ENCODE results near the gene TRIP4. TPM values are rescaled to one million over a fixed set of nuclear protein-coding genes. Genes with fewer than 3 reads are reported as not detected.

The TRIP4 gene
- 18.3 TPM for total RNA-seq (2021; ENCODE audit: unreplicated experiment)
- 14.0 and 16.7 TPM in 2 replicates for polyA plus RNA-seq (2012)
- Bru-seq, nascent RNA: percentile 67 among the genes with signal in this experiment
- BruChase-seq, experiment 1, labeled RNA remaining after a 6-hour chase: percentile 65 among the genes with signal in this experiment
- BruChase-seq, experiment 2, labeled RNA remaining after a 2-hour chase: percentile 61 among the genes with signal in this experiment
- long read RNA-seq, transcript TRIP4-201 (13 exons, 2,045 nt): major isoform, 31 of 45 reads
- long read RNA-seq, partial matches to known transcripts: 5 of 45 reads
- long read RNA-seq, other reads (novel, unspliced or antisense): 9 of 45 reads

GRCh38 chr15:64387562-64388168 is at the start of gene TRIP4:
Gene TRIP4, plus strand, starts transcription at chr15:64387836. Its CDS starts 28 bp downstream, at chr15:64387864.
- Histone ChIP-seq H3K9me3 (ENCODE audit: control insufficient read depth in 1 of 2, insufficient read depth in 1 of 2, low read depth in 1 of 2, low read length in 2 of 2) (0 out of 4 replicates have a peak, but pooled peaks cover 0 to 3% of the 10 kb centered on the region in 2 experiments), H3K36me3 (ENCODE audit: control insufficient read depth in 1 of 2, insufficient read depth in 2 of 2, low read length in 2 of 2) (no peaks in the 10 kb centered on the region), H3K4me3 (replicated peaks in 1 of 2; ENCODE audit: low read depth in 1 of 2, low read length in 2 of 2) (peak within 1 kb of the TSS; percentile 75 to 97), H3K27me3 (ENCODE audit: insufficient read depth, low read length) (no peaks in the 10 kb centered on the region), H2AFZ (ENCODE audit: low read depth, low read length, poor library complexity, severe bottlenecking) (peak within 1 kb of the TSS; percentile 82), H3K4me1 (ENCODE audit: control insufficient read depth in 1 of 2, insufficient read depth in 2 of 2, low read length in 2 of 2) (peaks cover 6 to 15% of the 10 kb centered on the region in 2 experiments; a peak in 3 of 4 replicates), H3K9ac (ENCODE audit: low read length) (peak within 1 kb of the TSS; percentile 64), H3K4me2 (ENCODE audit: low read length) (peak within 1 kb of the TSS; percentile 95), H4K20me1 (ENCODE audit: insufficient read depth) (no peaks in the 10 kb centered on the region), H3K27ac (ENCODE audit: low read depth, low read length) (peak within 1 kb of the TSS; percentile 64), H3K9me2 (ENCODE audit: insufficient read depth) (no peaks in the 10 kb centered on the region), H3K79me2 (ENCODE audit: insufficient read depth, low read length) (peaks cover 19% of the 10 kb centered on the region)
- DNase-seq (ENCODE audit: low read depth, low spot score) (peak; percentile 93), ATAC-seq (peak; percentile 99)
- CTCF ChIA-PET: interaction anchor here (1.0 to 1.3 kb wide), 2 partner anchors 53 to 224 kb away, joined by 5 read pairs; partner anchors contain the start of gene PPIB
- no TSS peak for BruUV-seq (replicated peaks)
- POLR2A ChIA-PET: interaction anchor here (0.8 to 1.7 kb wide), 6 partner anchors 9 to 225 kb away, joined by 3 to 8 read pairs (median 4); partner anchors contain the start of genes CSNK1G1 and PPIB
- RAD21 ChIA-PET (ENCODE audit: low non-redundant PET in 1 of 2, low total read pairs in 2 of 2, uncharacterized antibody in 2 of 2, unreplicated experiment in 2 of 2): no interaction called here
- intact Hi-C loops (cut with micrococcal nuclease): loop anchor here (2.0 to 5.0 kb wide), 2 partner anchors 75 to 225 kb away; partner anchors contain the start of genes PPIB and ZNF609
- TF ChIP-seq, protein P1, sequence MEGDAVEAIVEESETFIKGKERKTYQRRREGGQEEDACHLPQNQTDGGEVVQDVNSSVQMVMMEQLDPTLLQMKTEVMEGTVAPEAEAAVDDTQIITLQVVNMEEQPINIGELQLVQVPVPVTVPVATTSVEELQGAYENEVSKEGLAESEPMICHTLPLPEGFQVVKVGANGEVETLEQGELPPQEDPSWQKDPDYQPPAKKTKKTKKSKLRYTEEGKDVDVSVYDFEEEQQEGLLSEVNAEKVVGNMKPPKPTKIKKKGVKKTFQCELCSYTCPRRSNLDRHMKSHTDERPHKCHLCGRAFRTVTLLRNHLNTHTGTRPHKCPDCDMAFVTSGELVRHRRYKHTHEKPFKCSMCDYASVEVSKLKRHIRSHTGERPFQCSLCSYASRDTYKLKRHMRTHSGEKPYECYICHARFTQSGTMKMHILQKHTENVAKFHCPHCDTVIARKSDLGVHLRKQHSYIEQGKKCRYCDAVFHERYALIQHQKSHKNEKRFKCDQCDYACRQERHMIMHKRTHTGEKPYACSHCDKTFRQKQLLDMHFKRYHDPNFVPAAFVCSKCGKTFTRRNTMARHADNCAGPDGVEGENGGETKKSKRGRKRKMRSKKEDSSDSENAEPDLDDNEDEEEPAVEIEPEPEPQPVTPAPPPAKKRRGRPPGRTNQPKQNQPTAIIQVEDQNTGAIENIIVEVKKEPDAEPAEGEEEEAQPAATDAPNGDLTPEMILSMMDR (IDR thresholded peaks at IDR 0.05 in 2 of 3, conservative IDR thresholded peaks at IDR 0.05 in 1 of 3; ENCODE audit: borderline replicate concordance in 1 of 3, insufficient read depth in 1 of 3, low read depth in 2 of 3, low read length in 2 of 3): no peak
- TF ChIP-seq SIN3A (IDR thresholded peaks at IDR 0.05; ENCODE audit: low read depth) (peak; percentile 93), ATF3 (IDR thresholded peaks at IDR 0.05) (no peak), ZNF274 (IDR thresholded peaks at IDR 0.05; ENCODE audit: low read depth, low read length) (no peak), JUND (IDR thresholded peaks at IDR 0.05) (no peak), YY1 (IDR thresholded peaks at IDR 0.05; ENCODE audit: extremely low read depth, insufficient replicate concordance, low read depth, low read length) (peak; percentile 93), REST (IDR thresholded peaks at IDR 0.05; ENCODE audit: low read depth) (no peak), EZH2 (IDR thresholded peaks at IDR 0.05) (no peak), FOSL1 (IDR thresholded peaks at IDR 0.05; ENCODE audit: low read depth) (no peak), SP1 (IDR thresholded peaks at IDR 0.05; ENCODE audit: low read depth) (peak; percentile 89), CEBPB (IDR thresholded peaks at IDR 0.05; ENCODE audit: low read depth) (no peak), EZH2phosphoT487 (IDR thresholded peaks at IDR 0.05; ENCODE audit: borderline replicate concordance) (no peak), CBX3 (IDR thresholded peaks at IDR 0.05; ENCODE audit: low read depth) (peak; percentile 100), EGR1 (IDR thresholded peaks at IDR 0.05; ENCODE audit: low read depth) (no peak; the same call in none of the 2 replicates), RAD21 (IDR thresholded peaks at IDR 0.05; ENCODE audit: low read depth) (peak; percentile 21; the same call in 1 of the 2 replicates), POLR2A (IDR thresholded peaks at IDR 0.05; ENCODE audit: borderline replicate concordance, extremely low read depth, insufficient read depth, insufficient read length) (peak; percentile 91), ZFX (IDR thresholded peaks at IDR 0.05) (no peak), TCF7L2 (IDR thresholded peaks at IDR 0.05; ENCODE audit: borderline replicate concordance, extremely low read depth, insufficient read depth, insufficient read length) (peak; percentile 73), SRF (IDR thresholded peaks at IDR 0.05; ENCODE audit: low read depth) (peak; percentile 82; the same call in 1 of the 2 replicates), ELF1 (IDR thresholded peaks at IDR 0.05; ENCODE audit: borderline replicate concordance, low read depth) (peak; percentile 84)

Data from HCT116 (cell line).